GM23338 (cell line): ENCODE results near the gene ZMYND8.

ENCODE experiments used
- JUNB ChIP-seq: IDR thresholded peaks from one replicate; pipeline ENCODE4 v1.6.1; 2016; ENCODE audit warnings: antibody characterized with exemption; ENCODE audit not compliant: unreplicated experiment
- TF ChIP-seq, protein P1 (sequence below), 2 experiments: fragments of 200-600 bp in 1 of 2; sonication (generic) in 1 of 2; conservative IDR thresholded peaks; 2 replicates each; pipeline versions ENCODE4 v1.5.1 to v1.6.1; 2016 to 2017; ENCODE audit warnings: antibody characterized with exemption in 2 of 2, low read depth in 2 of 2, mild to moderate bottlenecking in 2 of 2, moderate library complexity in 1 of 2
- TF ChIP-seq, protein P2 (sequence below): IDR thresholded peaks from one replicate; pipeline ENCODE4 v1.6.1; 2018; ENCODE audit warnings: antibody characterized with exemption; ENCODE audit not compliant: unreplicated experiment

DNA sequence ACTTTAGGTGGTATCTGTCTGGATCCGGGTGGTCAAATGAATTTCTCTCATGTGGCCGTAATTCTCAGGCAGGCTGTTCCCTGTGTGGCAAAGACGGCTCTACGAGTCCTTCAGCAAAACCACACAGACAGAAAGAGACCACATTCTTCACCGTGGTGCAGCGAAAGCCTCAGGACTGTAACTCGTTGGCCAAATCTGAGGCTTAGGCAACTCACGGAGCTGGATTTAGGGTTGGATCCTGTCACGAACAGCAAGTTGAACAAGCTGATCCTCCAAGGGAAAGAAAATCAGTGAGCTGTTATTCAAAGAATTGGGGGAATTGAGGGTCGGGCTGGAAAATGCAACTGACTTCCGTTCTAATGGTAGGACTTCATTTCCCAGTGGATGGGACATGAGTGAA lies 167.4 kb downstream of the ZMYND8 start:
- TF ChIP-seq, protein P1, sequence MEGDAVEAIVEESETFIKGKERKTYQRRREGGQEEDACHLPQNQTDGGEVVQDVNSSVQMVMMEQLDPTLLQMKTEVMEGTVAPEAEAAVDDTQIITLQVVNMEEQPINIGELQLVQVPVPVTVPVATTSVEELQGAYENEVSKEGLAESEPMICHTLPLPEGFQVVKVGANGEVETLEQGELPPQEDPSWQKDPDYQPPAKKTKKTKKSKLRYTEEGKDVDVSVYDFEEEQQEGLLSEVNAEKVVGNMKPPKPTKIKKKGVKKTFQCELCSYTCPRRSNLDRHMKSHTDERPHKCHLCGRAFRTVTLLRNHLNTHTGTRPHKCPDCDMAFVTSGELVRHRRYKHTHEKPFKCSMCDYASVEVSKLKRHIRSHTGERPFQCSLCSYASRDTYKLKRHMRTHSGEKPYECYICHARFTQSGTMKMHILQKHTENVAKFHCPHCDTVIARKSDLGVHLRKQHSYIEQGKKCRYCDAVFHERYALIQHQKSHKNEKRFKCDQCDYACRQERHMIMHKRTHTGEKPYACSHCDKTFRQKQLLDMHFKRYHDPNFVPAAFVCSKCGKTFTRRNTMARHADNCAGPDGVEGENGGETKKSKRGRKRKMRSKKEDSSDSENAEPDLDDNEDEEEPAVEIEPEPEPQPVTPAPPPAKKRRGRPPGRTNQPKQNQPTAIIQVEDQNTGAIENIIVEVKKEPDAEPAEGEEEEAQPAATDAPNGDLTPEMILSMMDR (conservative IDR thresholded peaks at IDR 0.05; ENCODE audit: low read depth in 2 of 2): no peak
- TF ChIP-seq JUNB: no peak
- TF ChIP-seq, protein P2, sequence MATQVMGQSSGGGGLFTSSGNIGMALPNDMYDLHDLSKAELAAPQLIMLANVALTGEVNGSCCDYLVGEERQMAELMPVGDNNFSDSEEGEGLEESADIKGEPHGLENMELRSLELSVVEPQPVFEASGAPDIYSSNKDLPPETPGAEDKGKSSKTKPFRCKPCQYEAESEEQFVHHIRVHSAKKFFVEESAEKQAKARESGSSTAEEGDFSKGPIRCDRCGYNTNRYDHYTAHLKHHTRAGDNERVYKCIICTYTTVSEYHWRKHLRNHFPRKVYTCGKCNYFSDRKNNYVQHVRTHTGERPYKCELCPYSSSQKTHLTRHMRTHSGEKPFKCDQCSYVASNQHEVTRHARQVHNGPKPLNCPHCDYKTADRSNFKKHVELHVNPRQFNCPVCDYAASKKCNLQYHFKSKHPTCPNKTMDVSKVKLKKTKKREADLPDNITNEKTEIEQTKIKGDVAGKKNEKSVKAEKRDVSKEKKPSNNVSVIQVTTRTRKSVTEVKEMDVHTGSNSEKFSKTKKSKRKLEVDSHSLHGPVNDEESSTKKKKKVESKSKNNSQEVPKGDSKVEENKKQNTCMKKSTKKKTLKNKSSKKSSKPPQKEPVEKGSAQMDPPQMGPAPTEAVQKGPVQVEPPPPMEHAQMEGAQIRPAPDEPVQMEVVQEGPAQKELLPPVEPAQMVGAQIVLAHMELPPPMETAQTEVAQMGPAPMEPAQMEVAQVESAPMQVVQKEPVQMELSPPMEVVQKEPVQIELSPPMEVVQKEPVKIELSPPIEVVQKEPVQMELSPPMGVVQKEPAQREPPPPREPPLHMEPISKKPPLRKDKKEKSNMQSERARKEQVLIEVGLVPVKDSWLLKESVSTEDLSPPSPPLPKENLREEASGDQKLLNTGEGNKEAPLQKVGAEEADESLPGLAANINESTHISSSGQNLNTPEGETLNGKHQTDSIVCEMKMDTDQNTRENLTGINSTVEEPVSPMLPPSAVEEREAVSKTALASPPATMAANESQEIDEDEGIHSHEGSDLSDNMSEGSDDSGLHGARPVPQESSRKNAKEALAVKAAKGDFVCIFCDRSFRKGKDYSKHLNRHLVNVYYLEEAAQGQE: no peak
